ENCODE results near the gene EVI5L. TPM values are rescaled to one million over a fixed set of nuclear protein-coding genes. Genes with fewer than 3 reads are reported as not detected.
A peak's percentile ranks its signal among the peaks of the same experiment; 100 is the strongest.
"Not testable (repeated sequence)": the region's sequence is repeated elsewhere in the genome, so short reads cannot be mapped to it uniquely, and the experiment has no call there.

The EVI5L gene
- total RNA-seq (2014; rRNA removed; shearing (Covaris generic)): 1.3 and 3.2 TPM in 2 replicates
- 7.0 and 7.9 TPM in 2 replicates for polyA plus RNA-seq (2015; cell fraction: cytosol; rRNA removed)
- 8.2 and 14.7 TPM in 2 replicates for polyA plus RNA-seq (2015; cell fraction: nucleus; rRNA removed)

- DNase-seq (ENCODE audit: low read depth): peak; percentile 100
Measured at GRCh38 chr19:7829561-7830271, at the start of gene EVI5L. TSS of gene EVI5L (plus strand) at chr19:7830218. CDS start at chr19:7846543, 16,325 bp downstream.

DNA sequence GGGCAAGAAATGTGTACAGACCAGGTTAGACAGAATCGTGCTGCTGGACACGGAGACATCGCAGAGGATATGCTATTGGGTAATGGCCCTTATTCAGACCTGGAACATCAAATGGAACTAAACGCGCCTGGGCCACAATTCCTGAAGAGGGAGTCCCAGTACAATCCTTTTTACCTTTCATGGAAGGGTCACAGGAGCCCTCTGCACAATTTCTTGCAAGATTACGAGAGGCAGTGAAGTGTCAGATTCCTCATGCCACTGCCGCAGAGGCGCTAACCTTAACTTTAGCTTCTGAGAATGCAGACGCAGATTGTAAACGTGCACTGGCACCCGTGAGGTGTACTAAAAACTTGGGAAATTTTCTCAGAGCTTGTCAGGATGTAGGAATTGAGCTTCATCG lies 48.9 kb upstream of the EVI5L start:
- DNase-seq (ENCODE audit: low read depth): no peak

DNA sequence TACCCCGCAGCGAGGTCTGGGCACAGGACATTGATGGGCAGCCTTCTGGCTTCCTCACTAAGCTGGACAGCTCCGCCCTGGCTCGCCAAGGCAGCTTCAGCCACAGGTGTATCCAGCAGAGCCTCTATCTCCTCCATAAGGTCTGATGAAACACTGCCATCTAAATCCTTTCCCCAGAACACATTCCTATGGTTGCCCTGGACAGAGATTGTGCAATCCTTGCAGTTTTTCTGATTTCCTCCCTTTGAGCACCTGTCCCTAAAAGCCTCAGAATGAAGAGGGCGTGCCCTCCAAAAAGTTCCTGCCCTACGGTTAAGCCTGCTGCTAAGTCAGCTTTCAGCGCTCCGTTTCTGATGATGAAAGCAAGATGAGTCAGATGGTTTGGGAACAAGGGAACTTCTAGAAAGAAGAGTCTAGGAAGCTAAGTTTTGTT lies 46.0 kb upstream of the EVI5L start:
- peak; percentile 20 for DNase-seq (ENCODE audit: low read depth)

DNA sequence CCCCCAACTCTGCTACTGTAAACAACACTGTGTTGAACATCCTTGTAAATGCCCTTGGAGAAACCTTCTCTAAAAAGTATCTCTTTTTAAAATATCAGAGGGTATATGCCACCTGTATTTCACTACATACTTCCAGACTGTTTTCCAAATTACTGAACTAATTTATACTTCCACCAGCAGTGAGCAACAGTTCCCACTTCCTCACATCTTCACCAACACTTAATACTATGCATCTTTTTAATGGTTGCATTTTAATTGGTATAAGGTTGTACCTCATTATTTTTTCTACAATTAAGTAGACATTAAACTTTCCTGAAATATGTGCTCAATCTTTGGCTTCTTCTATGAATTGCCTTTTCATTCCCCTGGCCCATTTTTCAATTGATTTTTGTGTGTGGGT lies 45.2 kb upstream of the EVI5L start:
- no peak for DNase-seq (ENCODE audit: low read depth)

GRCh38 chr19:7787141-7787540 lies 42.9 kb upstream of the EVI5L start:
- DNase-seq (ENCODE audit: low read depth): no peak

DNA sequence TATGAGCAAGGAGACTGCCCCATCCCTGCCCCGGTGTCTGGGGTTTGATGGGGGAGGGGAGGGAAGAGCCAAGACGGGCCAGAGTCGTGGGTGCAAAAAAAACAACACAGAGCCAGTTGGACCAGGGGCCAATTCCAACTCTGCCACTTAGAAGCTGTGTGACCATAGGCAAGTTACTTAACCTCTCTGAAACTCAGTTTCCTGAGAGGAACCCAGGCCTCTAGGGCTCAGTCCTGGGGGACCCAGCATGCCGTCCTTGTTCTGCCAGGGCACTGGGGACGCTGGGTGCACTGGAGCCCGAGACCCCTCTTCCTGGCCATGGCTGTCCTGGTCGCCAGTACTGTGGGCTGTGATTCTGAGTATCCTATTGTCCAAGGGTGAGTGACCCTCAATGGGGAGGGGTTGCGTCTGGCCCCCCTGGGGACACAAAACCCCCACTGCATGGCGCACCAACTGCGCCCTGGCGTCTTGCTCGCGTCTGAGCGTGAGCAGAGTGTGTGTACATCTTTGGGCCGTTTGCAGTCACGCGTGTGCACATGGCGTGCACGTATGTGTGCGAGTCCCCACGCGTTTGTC lies 42.3 kb upstream of the EVI5L start:
- DNase-seq (ENCODE audit: low read depth): no peak

DNA sequence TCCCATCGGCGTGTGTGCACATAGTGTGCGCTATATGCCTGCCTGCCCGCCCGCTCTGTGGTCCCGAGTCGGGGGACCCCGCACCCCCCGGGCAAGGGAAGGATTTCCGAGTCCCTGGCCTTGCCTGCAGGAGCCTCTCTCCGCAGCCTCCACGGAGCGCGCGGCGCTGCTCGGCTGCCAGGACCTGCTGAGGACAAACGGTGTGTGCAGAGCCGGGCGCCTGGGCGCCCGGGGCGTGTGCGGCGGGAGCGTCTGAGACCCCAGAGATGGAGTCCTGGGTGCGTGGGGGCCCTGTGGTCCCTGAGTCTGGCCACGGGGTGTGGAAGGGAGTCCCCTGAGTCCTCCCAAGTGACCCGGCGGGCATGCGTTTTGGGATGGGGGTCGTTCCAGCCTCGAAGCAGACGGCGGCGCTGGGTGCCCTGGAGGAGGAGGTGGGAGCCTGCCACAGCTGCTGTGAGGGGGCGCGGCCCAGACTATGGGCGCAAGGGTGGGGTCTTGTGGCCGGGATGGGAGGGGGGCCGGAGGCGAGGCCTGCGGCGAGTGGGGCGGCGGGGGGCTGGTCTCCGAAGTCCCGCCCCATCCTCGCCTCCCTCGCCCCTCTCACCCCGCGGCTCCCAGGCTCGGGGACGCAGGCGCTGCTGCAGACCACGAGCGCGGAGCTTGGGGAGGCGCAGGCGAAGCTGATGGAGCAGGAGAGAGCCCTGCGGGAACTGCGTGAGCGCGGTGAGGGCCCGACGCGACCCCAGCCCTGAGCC lies 41.7 kb upstream of the EVI5L start:
- no peak for DNase-seq (ENCODE audit: low read depth)

- DNase-seq (ENCODE audit: low read depth): no peak
Measured at GRCh38 chr19:7788933-7789323, 41.1 kb upstream of the EVI5L start.

DNA sequence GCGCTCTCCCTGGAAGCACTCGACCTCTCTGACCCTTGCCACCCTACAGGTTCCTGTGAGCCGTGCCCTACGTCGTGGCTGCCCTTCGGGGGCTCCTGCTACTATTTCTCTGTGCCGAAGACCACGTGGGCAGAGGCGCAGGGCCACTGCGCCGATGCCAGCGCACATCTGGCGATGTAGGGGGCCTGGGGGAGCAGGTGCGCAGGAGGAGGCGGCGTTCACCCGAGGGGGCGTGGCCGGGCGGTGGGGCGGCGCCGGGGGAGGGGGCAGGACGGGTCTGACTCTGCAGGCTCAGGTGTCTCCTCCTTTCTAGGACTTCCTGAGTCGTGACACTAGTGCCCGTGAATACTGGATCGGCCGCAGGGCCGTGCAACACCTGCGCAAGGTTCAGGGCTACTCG lies 40.6 kb upstream of the EVI5L start:
- no peak for DNase-seq (ENCODE audit: low read depth)

GRCh38 chr19:7790416-7790815 lies 39.6 kb upstream of the EVI5L start:
- DNase-seq (ENCODE audit: low read depth): no peak

GRCh38 chr19:7792281-7792680 lies 37.7 kb upstream of the EVI5L start:
- no peak for DNase-seq (ENCODE audit: low read depth)

DNA sequence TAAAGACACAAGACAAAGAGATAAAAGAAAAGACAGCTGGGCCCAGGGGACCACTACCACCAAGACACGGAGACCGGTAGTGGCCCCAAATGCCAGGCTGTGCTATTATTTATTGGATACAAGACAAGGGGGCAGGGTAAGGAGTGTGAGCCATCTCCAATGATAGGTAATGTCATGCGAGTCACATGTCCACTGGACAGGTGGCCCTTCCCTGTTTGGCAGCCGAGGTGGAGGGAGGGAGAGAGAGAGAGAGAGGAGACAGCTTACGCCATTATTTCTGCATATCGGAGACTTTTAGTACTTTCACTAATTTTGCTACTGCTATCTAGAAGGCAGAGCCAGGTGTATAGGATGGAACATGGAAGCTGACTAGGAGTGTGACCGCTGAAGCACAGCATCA lies 37.3 kb upstream of the EVI5L start:
- not testable (repeated sequence) for DNase-seq (ENCODE audit: low read depth)

- no peak for DNase-seq (ENCODE audit: low read depth)
Measured at GRCh38 chr19:7793493-7793892, 36.5 kb upstream of the EVI5L start.

GRCh38 chr19:7795555-7796161 lies 34.4 kb upstream of the EVI5L start:
- DNase-seq (ENCODE audit: low read depth): peak; percentile 61

GRCh38 chr19:7799640-7800355 lies 30.2 kb upstream of the EVI5L start:
- peak; percentile 65 for DNase-seq (ENCODE audit: low read depth)

DNA sequence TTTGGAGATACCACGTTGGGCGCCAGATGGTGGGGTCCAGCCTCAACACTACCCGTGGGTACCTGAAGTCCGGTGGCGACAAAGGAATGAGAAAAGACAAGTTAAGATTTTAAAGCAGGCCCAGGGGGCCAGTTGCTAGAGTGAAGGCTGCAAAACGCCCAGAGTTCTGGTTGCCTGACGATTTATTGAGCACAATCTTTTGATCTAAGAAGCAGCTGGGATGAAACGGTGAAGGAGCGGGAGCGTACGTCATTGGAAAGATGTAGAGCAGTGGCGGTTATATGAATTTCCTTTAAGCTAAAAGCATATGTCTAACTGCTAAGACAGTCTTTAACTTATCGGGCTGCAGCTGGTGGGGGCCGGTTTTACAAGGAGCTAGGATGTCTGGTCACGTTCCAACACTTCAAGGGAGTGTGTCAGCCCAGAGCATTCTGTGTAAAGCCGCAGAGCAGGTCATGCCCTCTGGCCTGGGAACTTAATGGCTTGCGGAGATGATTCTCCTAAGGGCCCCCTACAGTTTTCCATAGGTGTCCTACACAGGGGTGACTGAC lies 28.9 kb upstream of the EVI5L start:
- DNase-seq (ENCODE audit: low read depth): no peak

GRCh38 chr19:7806234-7806633 lies 23.8 kb upstream of the EVI5L start:
- DNase-seq (ENCODE audit: low read depth): no peak

DNA sequence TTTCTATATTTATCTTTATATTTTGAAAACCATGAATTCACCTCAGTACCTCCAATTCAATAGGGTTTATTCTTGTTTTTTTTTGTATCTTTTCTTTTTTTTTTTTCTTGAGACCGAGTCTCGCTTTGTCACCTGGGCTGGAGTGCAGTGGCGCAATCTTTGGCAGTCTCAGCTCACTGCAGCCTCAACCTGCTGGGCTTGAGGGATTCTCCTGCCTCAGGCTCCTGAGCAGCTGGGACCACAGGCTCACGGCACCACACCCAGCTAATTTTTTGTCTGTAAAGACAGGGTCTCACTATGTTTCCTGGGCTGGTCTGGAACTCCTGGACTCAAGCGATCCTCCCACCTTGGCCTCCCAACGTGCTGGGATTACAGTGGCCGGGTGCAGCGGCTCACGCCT lies 23.1 kb upstream of the EVI5L start:
- no peak for DNase-seq (ENCODE audit: low read depth)

DNA sequence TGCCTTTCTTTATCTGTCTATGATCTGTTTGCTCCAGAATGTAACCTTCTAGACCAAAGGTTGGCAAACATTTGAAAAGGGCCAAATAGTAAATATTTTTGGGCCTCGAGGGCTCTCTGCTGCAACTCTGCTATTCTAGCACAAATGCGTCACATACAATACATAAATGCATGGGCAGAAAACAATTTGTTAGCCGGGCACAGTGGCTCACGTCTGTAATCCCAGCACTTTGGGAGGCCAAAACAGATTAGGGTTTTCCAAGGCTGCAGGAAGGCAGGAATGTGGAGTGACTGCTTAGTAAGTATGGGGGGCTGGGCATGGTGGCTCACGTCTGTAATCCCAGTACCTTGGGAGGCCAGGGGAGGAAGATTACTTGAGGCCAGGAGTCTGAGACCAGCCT lies 21.9 kb upstream of the EVI5L start:
- no peak for DNase-seq (ENCODE audit: low read depth)

DNA sequence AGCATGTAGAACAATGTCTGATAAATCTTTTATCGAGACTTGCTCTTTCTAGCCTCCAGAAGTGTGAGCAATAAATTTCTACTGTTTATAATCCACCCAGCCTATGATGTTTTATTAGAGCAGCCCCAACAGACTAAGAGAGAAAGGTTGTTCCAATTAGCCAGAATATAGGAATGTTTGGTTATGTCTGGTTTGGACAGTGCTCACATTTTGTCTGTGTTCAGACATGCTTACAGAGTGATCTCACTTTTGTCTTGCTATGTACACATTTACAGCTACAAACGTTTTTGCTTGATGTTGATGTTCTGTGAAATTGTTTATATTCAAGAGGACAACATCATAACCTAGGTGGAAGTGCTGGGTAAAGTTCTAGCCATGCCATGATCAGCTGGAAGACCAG lies 18.0 kb upstream of the EVI5L start:
- DNase-seq (ENCODE audit: low read depth): no peak

- no peak for DNase-seq (ENCODE audit: low read depth)
Measured at GRCh38 chr19:7815325-7815724, 14.7 kb upstream of the EVI5L start.

Measured in HT1080 (cell line).